ENCODE measurements around the gene RHCG.

The RHCG gene

DNA sequence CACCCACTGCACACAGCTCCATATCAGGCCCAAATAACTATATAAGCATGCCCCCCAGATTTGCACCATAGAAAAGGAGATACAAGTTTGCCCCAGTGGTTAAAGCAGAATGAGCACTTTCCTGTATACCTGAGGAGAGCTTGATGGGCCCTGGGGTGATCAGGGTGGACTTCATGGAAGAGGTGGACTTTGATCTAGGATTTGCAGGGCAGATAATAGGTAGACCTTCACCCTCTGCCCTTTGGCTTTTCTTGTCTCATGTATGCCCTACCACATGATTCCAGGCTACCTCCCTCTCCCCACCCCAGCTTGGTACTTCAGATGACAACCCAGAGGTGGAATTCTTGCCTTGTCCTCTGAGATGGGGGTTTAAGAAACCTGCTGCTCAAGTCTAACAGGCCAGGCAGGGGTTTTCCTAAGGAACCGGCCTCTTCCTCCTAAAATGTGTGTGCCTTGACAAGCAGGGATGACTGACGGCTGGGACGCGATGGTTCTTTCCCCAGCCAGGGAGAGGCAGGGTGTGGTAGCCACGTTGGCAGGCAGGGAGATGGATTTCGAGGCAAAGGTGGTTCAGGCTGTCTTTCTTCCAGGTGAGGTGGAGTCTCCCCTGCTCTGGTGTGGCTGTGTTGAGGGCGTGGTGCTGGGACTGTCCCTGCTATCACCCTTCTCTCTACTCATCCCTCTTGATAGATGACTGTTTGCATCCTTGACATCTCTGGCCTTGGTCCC lies 6.6 kb upstream of the RHCG start:
- DNase-seq, result no peak

DNA sequence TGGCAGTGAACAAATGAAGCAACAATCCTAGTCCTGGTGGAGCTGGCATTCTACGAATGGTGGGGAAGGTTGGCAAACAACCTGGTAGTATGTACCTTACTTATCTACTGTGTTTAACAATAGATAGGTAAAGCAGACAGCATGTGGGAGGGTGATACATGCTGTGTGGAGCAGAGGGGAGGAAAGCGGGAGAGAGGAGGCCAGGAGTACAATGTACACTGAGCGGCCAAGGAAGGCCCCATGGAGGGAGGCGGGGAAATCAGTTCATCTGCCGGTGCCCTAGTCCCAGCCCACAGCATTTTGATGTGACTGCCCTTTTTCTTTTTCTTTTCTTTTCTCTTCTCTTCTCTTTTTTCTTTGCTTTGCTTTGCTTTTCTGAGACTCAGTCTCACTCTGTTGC lies 5.3 kb upstream of the RHCG start:
- no peak for DNase-seq

DNA sequence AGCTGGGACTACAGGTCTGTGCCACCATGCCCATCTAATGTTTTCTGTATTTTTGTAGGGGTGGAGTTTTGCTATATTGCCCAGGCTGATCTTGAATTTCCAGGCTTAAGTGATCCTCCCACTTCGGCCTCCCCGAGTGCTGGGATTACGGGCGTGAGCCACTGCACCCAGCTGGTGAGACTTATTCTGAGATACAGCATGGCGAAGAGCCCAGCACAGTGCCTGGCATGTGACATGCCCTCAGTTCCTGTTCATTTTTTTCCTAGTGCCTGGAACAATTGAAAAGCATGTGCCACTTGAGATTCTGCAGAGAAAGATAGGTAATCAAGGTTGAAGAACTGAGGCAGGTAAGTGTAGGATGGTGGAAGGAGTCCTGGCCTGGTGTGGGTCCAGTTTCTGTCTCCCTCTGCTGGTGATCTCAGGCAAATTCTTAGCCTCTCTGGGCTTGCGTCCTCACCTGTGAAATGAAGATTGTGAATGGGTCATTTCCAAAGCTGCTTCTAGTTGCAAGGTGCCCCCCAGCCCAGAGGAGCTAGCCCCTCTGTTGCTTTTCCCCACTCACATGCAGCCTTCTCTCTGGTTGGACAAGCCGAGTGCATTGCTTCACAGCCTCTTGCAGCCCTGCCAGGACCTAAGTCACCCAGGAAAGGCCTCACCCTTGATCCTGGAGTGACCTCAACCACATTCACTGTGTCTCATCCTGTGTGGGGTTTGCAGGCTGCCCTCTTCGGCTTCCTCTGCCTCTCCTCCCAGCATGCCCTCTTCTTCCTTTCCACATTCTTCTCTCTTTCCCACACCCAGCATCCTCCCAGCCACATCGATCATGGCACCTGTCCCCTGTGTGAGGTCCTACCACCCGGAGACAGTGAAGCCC lies 4.3 kb upstream of the RHCG start:
- no peak for DNase-seq

DNA sequence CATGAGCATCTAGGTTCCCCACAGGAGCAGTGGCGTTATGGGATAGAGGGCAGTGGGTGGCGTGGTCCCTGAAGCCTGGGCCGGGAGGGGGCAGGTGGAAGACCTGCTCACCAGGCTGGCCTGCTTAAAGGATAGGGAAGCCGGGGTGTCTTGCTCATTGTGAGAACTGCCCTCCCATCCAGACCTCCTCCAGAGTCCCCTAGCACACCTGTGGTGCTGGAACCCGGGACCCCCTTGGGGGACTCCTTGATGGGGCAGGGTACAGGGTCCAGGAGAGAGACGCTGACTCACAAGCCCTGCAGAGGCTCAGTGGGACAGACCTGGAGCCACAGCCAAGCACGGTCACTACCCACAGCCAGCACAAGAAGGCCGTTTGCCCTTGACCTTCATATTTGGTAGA lies 2.8 kb upstream of the RHCG start:
- DNase-seq, result no peak

DNA sequence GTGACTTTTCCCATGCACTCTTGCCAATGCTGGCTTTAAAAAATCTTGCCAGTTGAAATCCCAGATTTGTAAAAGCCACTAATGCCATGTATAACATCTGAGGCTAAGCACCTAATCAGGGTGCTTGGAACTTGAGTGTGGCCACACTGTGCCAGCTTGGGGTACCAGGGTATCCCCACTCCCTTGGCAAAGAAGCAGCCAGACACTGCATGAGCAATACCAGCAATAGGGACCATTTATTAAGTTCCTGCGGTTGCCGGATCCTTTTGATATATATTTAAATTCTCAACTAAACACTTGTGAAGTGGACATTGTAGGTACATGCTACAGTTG lies 2.2 kb upstream of the RHCG start:
- no peak for DNase-seq

DNA sequence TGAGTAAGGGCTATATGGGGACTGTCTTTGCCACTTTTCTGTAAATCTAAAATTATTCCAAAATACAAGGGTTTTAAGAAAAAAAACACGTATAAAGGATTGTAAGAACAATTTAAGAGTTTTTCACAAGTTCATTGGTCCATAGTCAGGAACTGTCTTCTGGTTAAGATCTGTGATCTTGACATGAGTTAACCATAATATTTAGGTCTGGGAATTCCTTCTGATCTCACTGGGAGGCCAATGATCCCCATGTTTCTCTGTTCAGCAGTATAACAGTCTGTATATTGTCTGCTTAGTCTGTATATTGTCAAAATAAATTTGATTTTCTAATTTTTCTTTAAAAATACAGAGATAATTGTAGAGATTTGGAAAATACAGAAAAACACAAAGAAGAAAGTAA lies 848 bp upstream of the RHCG start:
- no peak for DNase-seq

DNA sequence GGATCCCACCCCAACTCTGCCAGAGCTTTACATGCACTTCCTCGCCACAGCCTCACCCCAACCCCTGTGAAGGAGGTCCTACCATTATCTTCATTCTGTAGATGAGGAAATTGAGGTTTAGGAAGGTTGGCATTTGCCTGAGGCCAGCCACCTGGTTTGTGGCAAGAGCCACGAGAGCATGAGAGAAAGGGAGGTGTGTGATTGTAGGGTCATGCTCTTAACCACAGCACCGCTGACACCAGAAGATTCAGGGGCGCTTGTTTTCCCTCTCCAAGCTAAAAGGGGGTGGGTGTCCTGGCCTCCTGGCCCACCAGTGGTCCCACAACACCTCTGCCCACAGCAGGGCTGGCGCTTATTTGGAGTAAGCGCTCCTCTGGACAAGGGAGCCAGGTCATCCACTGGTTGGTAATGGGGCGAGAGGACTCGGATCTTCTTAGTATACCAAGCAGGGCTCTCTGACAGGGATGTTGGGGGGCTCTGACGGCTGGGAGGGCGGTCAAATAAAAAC lies 691 bp downstream of the RHCG start:
- DNase-seq, result no peak

DNA sequence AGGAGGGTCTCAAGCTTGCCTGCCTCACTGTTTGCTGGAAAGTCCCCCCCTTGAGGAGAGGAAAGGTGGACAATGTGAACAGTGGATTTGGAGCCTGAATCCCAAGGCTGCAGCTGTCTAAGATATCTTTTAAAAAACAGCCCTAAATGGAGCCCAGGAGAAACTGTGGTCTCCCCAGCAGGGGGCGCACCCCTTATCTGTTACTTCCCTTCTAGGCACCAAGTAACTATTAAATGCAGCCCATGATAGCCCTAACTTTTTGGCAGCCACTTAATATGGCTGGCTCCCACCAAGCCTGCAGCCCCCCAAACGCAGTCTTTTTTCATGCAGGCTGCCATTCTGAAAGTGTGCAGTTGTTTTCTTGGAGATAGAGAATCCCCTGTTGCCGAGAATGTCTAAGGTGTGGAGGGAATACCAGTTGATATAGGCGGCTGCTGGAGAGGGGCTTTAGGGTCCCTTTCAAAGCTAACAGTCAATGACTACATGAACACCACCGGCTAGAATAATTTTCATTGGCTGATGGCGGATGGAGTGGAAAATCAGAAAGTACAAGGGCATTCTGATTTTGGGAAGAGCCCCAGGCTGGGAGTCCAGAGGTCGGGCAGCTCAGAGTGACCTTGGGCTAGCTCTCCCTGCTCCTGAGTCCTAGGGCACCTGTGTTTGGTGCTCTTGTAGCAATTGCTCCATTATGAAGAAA lies 1.3 kb downstream of the RHCG start:
- peak; percentile 62 for DNase-seq

DNA sequence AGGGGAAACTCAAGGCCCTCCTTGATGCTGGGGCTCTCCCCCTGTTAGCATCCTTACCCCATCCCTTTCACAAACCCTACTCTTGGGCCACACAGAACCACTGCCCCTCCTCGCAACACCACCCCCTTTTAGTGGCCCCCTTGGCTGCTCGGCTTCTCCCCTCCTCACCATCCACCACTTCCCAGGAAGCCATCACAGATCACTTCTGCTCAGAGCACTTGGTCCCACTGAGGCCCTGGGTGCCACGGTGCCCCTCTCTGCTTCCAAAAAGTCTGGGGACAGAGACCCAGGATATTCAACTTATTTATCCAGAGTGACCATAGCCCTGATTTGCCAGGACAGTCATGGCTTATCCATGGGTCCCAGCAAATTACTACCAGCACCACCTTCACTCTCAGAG lies 2.4 kb downstream of the RHCG start:
- no peak for DNase-seq

DNA sequence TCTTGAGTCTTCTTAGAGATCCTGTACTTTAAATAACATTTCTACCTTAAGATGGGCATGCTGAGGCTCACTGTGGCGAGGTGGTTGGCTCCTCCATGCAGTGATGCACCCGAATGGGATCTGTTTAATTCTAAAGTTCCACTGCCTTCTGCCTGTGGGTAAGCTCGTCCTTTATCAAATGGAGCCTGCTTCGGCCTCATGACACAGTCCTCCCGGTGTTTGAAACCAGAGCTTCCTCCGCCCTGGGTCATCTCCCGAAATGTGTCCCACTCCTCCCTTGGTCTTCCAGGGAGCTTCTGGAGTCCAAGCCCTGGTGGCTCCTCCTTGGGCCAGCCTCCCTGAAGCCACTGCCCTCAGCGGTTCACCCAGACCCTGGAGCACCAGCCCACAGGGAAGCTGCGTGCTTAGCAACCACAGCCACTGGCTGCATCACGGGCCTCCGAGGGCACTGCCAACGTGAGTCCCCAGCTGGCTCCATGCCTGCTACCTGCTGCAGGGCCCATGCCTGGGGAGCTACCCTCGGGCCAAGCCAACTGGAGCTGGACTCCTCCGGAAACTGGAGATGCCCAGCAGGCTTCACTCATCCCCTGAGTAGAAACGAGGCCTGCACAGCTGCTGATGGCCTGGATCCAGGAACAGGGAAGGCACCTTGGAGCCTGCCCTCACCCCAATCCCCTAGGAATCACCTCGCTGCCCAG lies 3.3 kb downstream of the RHCG start:
- DNase-seq, result no peak

DNA sequence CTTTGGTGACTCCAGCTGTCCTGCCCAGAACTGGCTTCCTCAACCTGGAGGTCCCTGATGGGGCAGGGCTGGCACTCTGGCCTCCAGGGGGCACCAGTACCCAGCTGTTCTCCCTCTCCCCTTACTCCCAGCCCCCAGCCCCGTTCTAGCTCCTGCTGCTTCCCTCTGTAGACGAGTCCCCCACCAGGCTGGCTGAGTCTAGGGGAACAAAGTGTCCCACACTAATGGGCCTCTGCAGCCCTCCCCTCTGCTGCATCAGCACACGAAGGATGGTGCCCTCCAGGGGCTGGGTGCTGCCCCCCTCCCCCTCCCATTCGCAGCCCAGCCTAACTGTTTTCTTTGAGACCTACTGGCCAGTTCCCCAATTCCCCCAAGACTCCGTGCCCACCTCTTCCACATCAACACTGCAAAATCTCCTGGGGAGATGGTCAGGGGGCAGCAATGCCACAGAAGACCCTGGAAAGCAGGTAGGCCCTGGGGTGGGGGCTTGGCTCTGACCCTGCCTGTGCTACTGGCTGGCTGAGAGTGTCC lies 4.2 kb downstream of the RHCG start:
- peak; percentile 24 for DNase-seq

DNA sequence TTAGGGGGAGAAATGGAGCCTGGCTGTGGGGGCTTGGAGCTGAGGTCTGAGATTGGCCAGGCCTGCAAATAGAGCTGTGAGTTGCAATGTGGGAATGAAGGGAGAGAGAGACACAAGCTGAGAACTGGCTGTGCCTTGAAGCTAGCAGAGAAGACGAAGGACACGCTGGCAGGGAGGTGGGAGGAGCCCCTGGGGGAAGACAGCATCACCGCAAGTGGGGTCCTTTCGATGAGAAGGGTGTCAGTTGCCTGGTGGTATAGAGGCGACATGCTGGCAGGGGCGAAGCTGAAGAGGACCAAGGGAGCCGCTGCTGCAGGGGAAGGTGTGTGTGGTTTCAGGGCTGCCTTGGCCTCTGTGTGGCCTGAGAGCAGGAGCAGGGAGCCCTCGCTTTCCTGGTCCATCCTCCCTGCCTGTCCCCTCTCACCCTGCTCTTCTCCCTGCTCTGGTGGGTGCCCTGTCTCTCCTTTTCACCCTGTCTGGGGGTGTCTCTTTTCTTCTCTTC lies 5.5 kb downstream of the RHCG start:
- no peak for DNase-seq

DNA sequence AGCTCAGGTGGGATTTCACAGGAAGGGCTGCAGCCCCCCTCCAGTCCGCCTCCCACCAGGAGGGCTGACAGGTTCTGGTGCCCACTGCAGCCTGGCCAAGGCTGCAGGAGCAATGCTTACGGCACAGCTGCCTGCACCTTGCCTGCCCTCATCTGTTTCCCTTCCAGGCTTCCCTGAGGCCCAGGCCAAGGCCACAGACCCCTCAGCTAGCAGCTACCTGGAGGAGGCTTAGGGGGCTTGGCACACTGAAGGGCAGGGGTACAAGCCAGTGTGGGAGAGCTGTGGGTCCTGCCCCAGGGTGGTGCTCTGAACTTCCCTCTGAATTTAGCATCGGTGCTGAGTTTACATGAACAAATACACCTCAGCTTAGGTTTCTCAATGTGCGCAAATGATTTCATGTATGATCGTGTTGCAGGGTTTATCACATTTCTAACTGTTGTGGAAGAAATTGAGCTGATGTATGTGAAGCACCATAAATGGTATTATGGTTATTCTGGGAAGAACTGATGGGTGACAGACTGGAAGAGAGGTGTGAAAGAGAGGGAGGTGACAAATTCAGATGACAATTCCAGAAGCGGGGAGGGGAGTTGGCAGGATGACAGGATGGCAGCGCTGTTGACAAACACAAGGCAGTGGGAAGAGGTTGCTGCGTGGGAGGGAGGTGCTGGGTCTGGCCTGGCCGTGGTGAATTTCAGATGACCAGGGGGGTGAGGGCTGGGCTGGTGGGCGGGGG lies 6.1 kb downstream of the RHCG start:
- DNase-seq, result no peak

DNA sequence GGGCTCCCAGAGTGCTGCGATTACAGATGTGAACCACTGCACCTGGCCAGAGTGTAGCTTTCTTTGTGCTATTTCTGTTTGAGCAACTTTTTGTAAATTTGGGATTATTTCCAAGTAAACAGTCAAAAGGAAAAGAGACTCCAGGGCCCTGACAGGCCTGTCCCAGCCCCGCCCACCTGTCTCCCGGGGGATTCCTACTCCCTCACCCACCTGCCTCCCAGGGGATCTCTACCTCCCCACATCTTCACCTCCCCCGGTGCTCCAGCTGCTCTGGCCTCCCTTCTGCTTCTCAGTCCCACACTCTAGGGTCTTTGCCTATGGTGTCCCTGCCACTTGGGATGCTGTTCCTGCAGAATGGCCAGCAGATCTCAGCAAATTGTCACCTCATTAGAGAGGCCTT lies 7.0 kb downstream of the RHCG start:
- no peak for DNase-seq

DNA sequence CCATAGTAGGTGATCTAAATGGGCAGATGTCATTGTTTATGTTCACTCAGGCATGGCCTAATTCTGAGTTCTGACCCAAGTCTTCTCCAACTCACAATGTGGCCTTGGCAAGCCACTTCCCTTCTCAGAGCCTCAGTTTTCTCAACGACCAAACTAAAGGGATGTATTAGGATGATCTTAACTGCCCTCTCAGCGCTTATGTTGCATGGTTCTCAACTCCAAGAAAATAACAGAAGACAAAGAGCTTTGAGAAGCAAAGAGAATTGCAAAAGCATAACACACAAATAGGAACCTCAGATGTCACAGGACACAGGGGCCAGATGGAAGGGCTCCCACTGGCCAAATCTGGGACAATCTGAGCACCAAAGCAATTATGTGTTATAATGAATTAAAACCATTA lies 8.6 kb downstream of the RHCG start:
- no peak for DNase-seq

DNA sequence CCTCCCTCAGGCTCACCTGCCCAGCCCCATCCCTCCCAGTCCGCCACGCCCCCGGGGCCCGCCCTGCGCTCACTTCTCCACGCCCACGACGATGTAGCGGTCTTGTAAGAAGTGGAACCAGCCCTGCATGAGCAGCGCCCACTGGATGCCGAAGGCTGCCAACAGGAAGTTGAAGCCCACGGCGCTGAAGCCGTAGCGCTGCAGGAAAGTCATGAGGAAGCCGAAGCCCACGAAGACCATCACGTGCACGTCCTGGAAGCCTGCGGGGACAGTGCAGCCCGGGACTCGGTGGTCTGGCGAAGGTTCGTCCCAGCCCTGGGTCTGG lies 9.7 kb downstream of the RHCG start:
- no peak for DNase-seq

DNA sequence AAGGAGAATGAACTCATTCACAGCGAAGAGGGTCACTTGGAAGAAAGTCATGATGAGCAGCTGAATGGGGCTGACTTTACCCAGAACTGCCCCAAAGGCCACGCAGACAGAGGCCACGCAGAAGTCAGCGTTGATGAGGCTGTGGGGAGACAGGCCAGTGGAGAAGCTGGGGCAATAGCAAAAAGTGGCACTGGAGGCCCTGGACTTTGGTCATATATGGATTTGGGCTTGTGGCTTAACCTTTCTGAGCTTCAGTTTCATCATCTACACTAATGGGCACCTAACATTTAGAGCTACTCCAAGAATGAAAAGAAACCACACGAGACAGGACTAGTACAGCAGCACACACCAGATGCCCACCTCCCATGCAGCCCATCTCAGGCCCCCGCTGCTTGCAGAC lies 13.3 kb downstream of the RHCG start:
- DNase-seq, result no peak

DNA sequence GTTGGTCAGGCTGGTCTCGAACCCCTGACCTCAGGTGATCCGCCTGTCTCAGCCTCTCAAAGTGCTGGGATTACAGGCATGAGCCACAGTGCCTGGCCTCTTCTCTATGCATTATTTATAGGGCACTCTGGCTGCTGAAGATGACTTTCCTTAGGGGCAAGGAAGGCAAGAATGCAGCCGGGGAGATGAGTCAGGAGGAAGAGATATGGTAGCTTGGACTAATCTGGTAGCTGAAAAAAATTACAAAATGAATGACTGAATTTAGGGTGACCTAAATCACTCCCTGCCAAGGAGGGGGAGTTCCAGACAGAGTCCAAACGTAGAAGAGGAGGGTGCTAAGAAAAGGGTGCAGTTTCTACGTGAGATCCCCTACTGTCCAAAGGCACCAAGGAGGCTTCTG lies 14.2 kb downstream of the RHCG start:
- DNase-seq, result no peak

DNA sequence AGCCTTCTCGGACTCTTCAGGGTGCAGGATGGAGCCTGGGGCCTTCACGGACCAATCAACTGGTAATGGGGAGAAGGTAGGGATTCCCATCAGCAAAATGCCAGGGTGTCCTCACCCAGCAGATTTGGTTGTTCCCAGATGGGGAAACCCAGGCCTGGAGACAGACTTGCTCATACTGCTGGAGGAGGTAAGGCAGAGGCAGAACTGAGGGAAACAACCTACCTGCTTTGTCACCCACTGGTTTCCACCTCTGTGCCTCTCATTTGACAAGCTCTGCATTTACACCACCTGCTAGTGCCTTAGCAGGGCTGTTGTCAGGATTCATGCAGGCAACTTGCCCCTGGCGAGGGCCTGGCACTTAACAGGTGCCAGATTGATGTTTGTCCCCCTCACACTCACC lies 15.9 kb downstream of the RHCG start:
- no peak for DNase-seq

DNA sequence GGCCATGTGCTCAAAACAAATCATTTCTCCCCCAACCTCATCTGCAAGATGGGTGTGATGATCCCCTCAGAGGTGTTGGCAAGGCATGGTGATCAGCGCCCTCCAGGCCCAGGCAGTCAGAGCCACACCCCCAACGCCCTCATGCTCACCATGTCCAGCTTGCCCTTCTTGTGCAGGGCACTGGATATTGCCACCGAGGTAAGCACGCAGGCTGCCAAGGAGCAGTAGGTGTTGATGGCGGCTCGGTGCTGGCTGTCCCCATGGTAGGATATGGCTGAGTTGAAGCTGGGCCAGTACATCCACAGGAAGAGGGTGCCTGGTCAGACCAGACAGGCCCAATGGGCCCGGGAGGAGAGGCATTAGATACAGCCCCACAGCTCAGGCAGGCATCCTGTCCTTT lies 17.2 kb downstream of the RHCG start:
- no peak for DNase-seq

DNA sequence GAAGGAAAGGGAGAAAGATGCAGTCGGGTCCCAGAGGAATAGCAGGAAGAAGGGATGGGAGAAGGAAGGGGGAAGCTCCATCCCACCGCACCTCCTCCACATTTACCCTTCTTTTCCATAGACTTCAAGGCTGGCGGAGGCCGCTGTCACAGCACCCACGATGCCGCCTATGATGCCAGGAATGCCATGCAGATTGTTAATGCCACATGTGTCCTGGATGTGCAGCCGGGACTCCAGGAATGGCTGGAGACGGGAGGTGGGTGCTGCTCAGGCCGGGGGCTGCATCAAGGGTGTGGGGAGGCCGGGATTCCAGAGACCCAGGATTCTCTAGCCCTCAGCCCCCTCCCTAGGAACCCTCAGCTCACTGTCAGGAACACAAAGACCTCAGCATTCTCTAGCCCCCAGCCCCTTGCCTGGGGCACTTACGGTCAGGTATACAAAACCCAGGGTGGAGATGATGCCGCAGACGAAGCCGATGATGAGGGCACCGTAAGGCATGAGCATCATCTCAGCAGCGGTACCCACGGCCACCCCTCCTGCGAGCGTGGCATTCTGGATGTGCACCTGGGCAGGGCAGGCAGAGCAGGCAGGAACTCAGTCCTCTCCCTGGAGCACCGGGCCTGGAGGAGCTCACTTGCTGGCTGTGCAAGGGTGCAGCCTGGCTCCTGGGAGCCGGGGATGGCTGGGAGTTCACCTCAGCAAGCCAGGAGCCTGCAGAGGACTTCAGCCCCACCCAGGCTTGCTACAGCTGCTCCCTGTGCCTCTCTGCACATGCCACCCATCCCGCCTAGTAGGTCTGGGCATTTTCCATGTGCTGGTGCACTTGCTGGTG lies 18.8 kb downstream of the RHCG start:
- no peak for DNase-seq

Data from OCI-M1 (cell line).